Measurements from ENCODE around the gene SNX21.

Gene SNX21

GRCh38 chr20:45834797-45835161, 1.2 kb downstream of the SNX21 start:
- H3K27ac ChIP-seq (ENCODE audit: low read depth, low read length), result no peak overlapping the region
- no peaks in the 10 kb centered on the region for H3F3A ChIP-seq (ENCODE audit: insufficient read depth)
- TF ChIP-seq EZH2phosphoT487 (conservative IDR thresholded peaks at IDR 0.05; ENCODE audit: low read length), result no peak
- no peak for TF ChIP-seq CTCF (IDR thresholded peaks at IDR 0.05; ENCODE audit: insufficient read depth, low read length, poor library complexity, severe bottlenecking)
- no peaks in the 10 kb centered on the region for H3K27me3 ChIP-seq (ENCODE audit: low read length)
- H4K20me1 ChIP-seq (ENCODE audit: low read depth, low read length), result no peaks in the 10 kb centered on the region
- H3K9me3 ChIP-seq (ENCODE audit: insufficient read depth, low read length), result no peaks in the 10 kb centered on the region
- H3K4me3 ChIP-seq (ENCODE audit: insufficient read depth, low read length, poor library complexity, severe bottlenecking), result no peak overlapping the region
- H3K9ac ChIP-seq (ENCODE audit: low read length), result no peak overlapping the region
- H2AFZ ChIP-seq (ENCODE audit: low read depth, low read length, severe bottlenecking), result no peak overlapping the region
- no peaks in the 10 kb centered on the region for H3K36me3 ChIP-seq (ENCODE audit: low read length)
- no peaks in the 10 kb centered on the region for H3K9me2 ChIP-seq (replicated peaks; ENCODE audit: insufficient read depth, low read length)
- H3K79me2 ChIP-seq (ENCODE audit: insufficient read depth, low read length), result no peaks in the 10 kb centered on the region
- H3K4me2 ChIP-seq (ENCODE audit: low read depth, low read length, poor library complexity, severe bottlenecking), result no peak overlapping the region

- H3K9me2 ChIP-seq (replicated peaks; ENCODE audit: insufficient read depth, low read length), result no peaks in the 10 kb centered on the region
- H3F3A ChIP-seq (ENCODE audit: insufficient read depth), result no peaks in the 10 kb centered on the region
- H3K9me3 ChIP-seq (ENCODE audit: insufficient read depth, low read length), result no peaks in the 10 kb centered on the region
- H3K4me3 ChIP-seq (ENCODE audit: insufficient read depth, low read length, poor library complexity, severe bottlenecking), result no peak overlapping the region
- TF ChIP-seq CTCF (IDR thresholded peaks at IDR 0.05; ENCODE audit: insufficient read depth, low read length, poor library complexity, severe bottlenecking), result no peak
- TF ChIP-seq EZH2phosphoT487 (conservative IDR thresholded peaks at IDR 0.05; ENCODE audit: low read length), result no peak
- no peaks in the 10 kb centered on the region for H3K27me3 ChIP-seq (ENCODE audit: low read length)
- H3K36me3 ChIP-seq (ENCODE audit: low read length), result no peaks in the 10 kb centered on the region
- H3K79me2 ChIP-seq (ENCODE audit: insufficient read depth, low read length), result no peaks in the 10 kb centered on the region
- no peak overlapping the region for H3K9ac ChIP-seq (ENCODE audit: low read length)
- no peak overlapping the region for H2AFZ ChIP-seq (ENCODE audit: low read depth, low read length, severe bottlenecking)
- no peaks in the 10 kb centered on the region for H4K20me1 ChIP-seq (ENCODE audit: low read depth, low read length)
- H3K4me2 ChIP-seq (ENCODE audit: low read depth, low read length, poor library complexity, severe bottlenecking), result no peak overlapping the region
- no peak overlapping the region for H3K27ac ChIP-seq (ENCODE audit: low read depth, low read length)
Measured at GRCh38 chr20:45835329-45835765, 1.7 kb downstream of the SNX21 start.

GRCh38 chr20:45835825-45836224, 2.2 kb downstream of the SNX21 start:
- Histone ChIP-seq H3K4me3 (ENCODE audit: insufficient read depth, low read length, poor library complexity, severe bottlenecking) (no peak overlapping the region), H3F3A (ENCODE audit: insufficient read depth) (no peaks in the 10 kb centered on the region), H3K27me3 (ENCODE audit: low read length) (no peaks in the 10 kb centered on the region), H3K9ac (ENCODE audit: low read length) (no peak overlapping the region), H2AFZ (ENCODE audit: low read depth, low read length, severe bottlenecking) (no peak overlapping the region), H3K9me3 (ENCODE audit: insufficient read depth, low read length) (no peaks in the 10 kb centered on the region), H3K4me2 (ENCODE audit: low read depth, low read length, poor library complexity, severe bottlenecking) (no peak overlapping the region), H3K27ac (ENCODE audit: low read depth, low read length) (no peak overlapping the region), H3K36me3 (ENCODE audit: low read length) (no peaks in the 10 kb centered on the region), H3K79me2 (ENCODE audit: insufficient read depth, low read length) (no peaks in the 10 kb centered on the region), H4K20me1 (ENCODE audit: low read depth, low read length) (no peaks in the 10 kb centered on the region), H3K9me2 (replicated peaks; ENCODE audit: insufficient read depth, low read length) (no peaks in the 10 kb centered on the region)
- TF ChIP-seq CTCF (IDR thresholded peaks at IDR 0.05; ENCODE audit: insufficient read depth, low read length, poor library complexity, severe bottlenecking) (no peak), EZH2phosphoT487 (conservative IDR thresholded peaks at IDR 0.05; ENCODE audit: low read length) (no peak)

Measured in SU-DHL-6 (cell line).